ENCODE data around the gene MRAP2. TPM values are rescaled to one million over a fixed set of nuclear protein-coding genes. Genes with fewer than 3 reads are reported as not detected.
"Not testable (repeated sequence)": the region's sequence is repeated elsewhere in the genome, so short reads cannot be mapped to it uniquely, and the experiment has no call there.

MRAP2 gene
- total RNA-seq, 2 experiments from 2014 or later, result not detected

- Mint-ChIP-seq H3K4me3 (no peak overlapping the region), H3K9me3 (no peaks in the 10 kb centered on the region), H3K4me1 (ENCODE audit: low read depth) (no peaks in the 10 kb centered on the region), H3K27ac (no peak overlapping the region), H3K27me3 (peaks cover 17% of the 10 kb centered on the region), H3K36me3 (ENCODE audit: low read depth) (no peaks in the 10 kb centered on the region)
- ChIA-PET POLR2A (no interaction called here), CTCF (no interaction called here)
- ATAC-seq (ENCODE audit: poor library complexity), result no peak
- no peak for DNase-seq
- Histone ChIP-seq H3K36me3 (ENCODE audit: insufficient read depth, low read length) (no peaks in the 10 kb centered on the region), H3K27me3 (ENCODE audit: control insufficient read depth in 1 of 2, insufficient read depth in 2 of 2, low read length in 2 of 2) (no peaks in the 10 kb centered on the region), H3K27ac (ENCODE audit: low read depth in 1 of 2, low read length in 2 of 2) (no peak overlapping the region), H3K4me1 (ENCODE audit: insufficient read depth, low read length) (no peaks in the 10 kb centered on the region), H3K4me3 (ENCODE audit: low read length) (no peak overlapping the region), H3K9me3 (ENCODE audit: control insufficient read depth in 1 of 2, insufficient read depth in 1 of 2, low read length in 2 of 2) (no peaks in the 10 kb centered on the region)
- TF ChIP-seq CTCF (IDR thresholded peaks at IDR 0.05), result no peak
- intact Hi-C loops (cut with DNase I, micrococcal nuclease), result no loop called here
Measured at GRCh38 chr6:84093441-84094435, 60.2 kb downstream of the MRAP2 start.

GRCh38 chr6:84095156-84095555, 61.6 kb downstream of the MRAP2 start:
- Mint-ChIP-seq H3K4me1 (ENCODE audit: low read depth) (no peaks in the 10 kb centered on the region), H3K36me3 (ENCODE audit: low read depth) (no peaks in the 10 kb centered on the region), H3K27ac (no peak overlapping the region), H3K9me3 (no peaks in the 10 kb centered on the region), H3K4me3 (no peak overlapping the region), H3K27me3 (peaks cover 12% of the 10 kb centered on the region)
- ATAC-seq (ENCODE audit: poor library complexity) (no peak), DNase-seq (no peak)
- intact Hi-C loops (cut with DNase I, micrococcal nuclease), result no loop called here
- Histone ChIP-seq H3K36me3 (ENCODE audit: insufficient read depth, low read length) (no peaks in the 10 kb centered on the region), H3K4me3 (ENCODE audit: low read length) (no peak overlapping the region), H3K27ac (ENCODE audit: low read depth in 1 of 2, low read length in 2 of 2) (no peak overlapping the region), H3K9me3 (ENCODE audit: control insufficient read depth in 1 of 2, insufficient read depth in 1 of 2, low read length in 2 of 2) (no peaks in the 10 kb centered on the region), H3K27me3 (ENCODE audit: control insufficient read depth in 1 of 2, insufficient read depth in 2 of 2, low read length in 2 of 2) (no peaks in the 10 kb centered on the region), H3K4me1 (ENCODE audit: insufficient read depth, low read length) (no peaks in the 10 kb centered on the region)
- POLR2A ChIA-PET, result no interaction called here
- TF ChIP-seq CTCF (IDR thresholded peaks at IDR 0.05), result no peak
- CTCF ChIA-PET, result no interaction called here

- no peaks in the 10 kb centered on the region for H3K9me3 Mint-ChIP-seq
- H3K4me1 Mint-ChIP-seq (ENCODE audit: low read depth), result no peaks in the 10 kb centered on the region
- Histone ChIP-seq H3K4me1 (ENCODE audit: insufficient read depth, low read length) (no peaks in the 10 kb centered on the region), H3K27me3 (ENCODE audit: control insufficient read depth in 1 of 2, insufficient read depth in 2 of 2, low read length in 2 of 2) (no peaks in the 10 kb centered on the region), H3K36me3 (ENCODE audit: insufficient read depth, low read length) (no peaks in the 10 kb centered on the region), H3K27ac (ENCODE audit: low read depth in 1 of 2, low read length in 2 of 2) (no peak overlapping the region), H3K4me3 (ENCODE audit: low read length) (no peak overlapping the region), H3K9me3 (ENCODE audit: control insufficient read depth in 1 of 2, insufficient read depth in 1 of 2, low read length in 2 of 2) (no peaks in the 10 kb centered on the region)
- CTCF ChIA-PET, result no interaction called here
- peaks cover 12% of the 10 kb centered on the region for H3K27me3 Mint-ChIP-seq
- no peak overlapping the region for H3K4me3 Mint-ChIP-seq
- no peak for ATAC-seq (ENCODE audit: poor library complexity)
- no peaks in the 10 kb centered on the region for H3K36me3 Mint-ChIP-seq (ENCODE audit: low read depth)
- intact Hi-C loops (cut with DNase I, micrococcal nuclease), result loop anchor here in 1 of 2 experiments (10.0 kb wide), 1 partner anchor 278 kb away; no protein-coding TSS in a partner anchor
- no peak for TF ChIP-seq CTCF (IDR thresholded peaks at IDR 0.05)
- no peak overlapping the region for H3K27ac Mint-ChIP-seq
- DNase-seq, result no peak
- POLR2A ChIA-PET, result no interaction called here
Measured at GRCh38 chr6:84103029-84103428, 69.5 kb downstream of the MRAP2 start.

GRCh38 chr6:84105215-84105924, 71.8 kb downstream of the MRAP2 start:
- H3K27me3 Mint-ChIP-seq, result peaks cover 12% of the 10 kb centered on the region
- H3K36me3 ChIP-seq (ENCODE audit: insufficient read depth, low read length); H3K36me3 Mint-ChIP-seq (ENCODE audit: low read depth); H3K4me1 ChIP-seq (ENCODE audit: insufficient read depth, low read length); CTCF ChIA-PET; H3K4me1 Mint-ChIP-seq (ENCODE audit: low read depth); H3K4me3 Mint-ChIP-seq; H3K9me3 ChIP-seq (ENCODE audit: control insufficient read depth in 1 of 2, insufficient read depth in 1 of 2, low read length in 2 of 2); H3K27ac Mint-ChIP-seq; POLR2A ChIA-PET; H3K4me3 ChIP-seq (ENCODE audit: low read length); H3K27ac ChIP-seq (ENCODE audit: low read depth in 1 of 2, low read length in 2 of 2); ATAC-seq (ENCODE audit: poor library complexity); DNase-seq; H3K9me3 Mint-ChIP-seq; H3K27me3 ChIP-seq (ENCODE audit: control insufficient read depth in 1 of 2, insufficient read depth in 2 of 2, low read length in 2 of 2): not testable (repeated sequence)
- intact Hi-C loops (cut with DNase I, micrococcal nuclease), result loop anchor here in 1 of 2 experiments (10.0 kb wide), 1 partner anchor 281 kb away; no protein-coding TSS in a partner anchor
